ENCODE results near the gene SORCS2.

Gene SORCS2

DNA sequence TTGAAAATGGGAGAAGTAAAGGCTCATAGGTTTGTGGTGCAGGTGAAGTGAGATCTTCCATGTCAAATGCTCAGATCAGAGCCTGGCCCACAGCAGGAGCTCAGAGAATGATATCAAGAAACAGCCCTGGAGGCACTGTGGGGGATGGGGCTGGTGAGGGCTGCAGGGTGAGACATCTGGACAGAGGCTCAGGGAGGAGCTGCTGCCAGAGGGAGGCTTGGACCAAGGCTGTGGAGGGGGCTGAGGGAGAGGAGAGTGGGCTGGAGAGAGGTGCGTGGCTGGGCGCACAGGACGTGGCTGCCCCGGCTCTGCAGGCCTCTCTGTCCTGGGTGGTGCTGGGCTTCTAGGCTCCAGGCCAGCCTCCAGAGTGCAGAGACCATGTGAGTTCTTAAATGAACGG lies 5.6 kb downstream of the SORCS2 start:
- TF ChIP-seq, protein P1, sequence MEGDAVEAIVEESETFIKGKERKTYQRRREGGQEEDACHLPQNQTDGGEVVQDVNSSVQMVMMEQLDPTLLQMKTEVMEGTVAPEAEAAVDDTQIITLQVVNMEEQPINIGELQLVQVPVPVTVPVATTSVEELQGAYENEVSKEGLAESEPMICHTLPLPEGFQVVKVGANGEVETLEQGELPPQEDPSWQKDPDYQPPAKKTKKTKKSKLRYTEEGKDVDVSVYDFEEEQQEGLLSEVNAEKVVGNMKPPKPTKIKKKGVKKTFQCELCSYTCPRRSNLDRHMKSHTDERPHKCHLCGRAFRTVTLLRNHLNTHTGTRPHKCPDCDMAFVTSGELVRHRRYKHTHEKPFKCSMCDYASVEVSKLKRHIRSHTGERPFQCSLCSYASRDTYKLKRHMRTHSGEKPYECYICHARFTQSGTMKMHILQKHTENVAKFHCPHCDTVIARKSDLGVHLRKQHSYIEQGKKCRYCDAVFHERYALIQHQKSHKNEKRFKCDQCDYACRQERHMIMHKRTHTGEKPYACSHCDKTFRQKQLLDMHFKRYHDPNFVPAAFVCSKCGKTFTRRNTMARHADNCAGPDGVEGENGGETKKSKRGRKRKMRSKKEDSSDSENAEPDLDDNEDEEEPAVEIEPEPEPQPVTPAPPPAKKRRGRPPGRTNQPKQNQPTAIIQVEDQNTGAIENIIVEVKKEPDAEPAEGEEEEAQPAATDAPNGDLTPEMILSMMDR (IDR thresholded peaks at IDR 0.05; ENCODE audit: extremely low read depth, insufficient read depth, missing control alignments) = no peak
- in situ Hi-C loops (cut with MboI; ENCODE audit: low pct_unique_long_range_greater_than_20kb, low sequenced_read_pairs, unreplicated experiment) = loop anchor here (10.0 kb wide), 1 partner anchor 137 kb away; no protein-coding TSS in a partner anchor
- no peak for DNase-seq (ENCODE audit: low spot score)

DNA sequence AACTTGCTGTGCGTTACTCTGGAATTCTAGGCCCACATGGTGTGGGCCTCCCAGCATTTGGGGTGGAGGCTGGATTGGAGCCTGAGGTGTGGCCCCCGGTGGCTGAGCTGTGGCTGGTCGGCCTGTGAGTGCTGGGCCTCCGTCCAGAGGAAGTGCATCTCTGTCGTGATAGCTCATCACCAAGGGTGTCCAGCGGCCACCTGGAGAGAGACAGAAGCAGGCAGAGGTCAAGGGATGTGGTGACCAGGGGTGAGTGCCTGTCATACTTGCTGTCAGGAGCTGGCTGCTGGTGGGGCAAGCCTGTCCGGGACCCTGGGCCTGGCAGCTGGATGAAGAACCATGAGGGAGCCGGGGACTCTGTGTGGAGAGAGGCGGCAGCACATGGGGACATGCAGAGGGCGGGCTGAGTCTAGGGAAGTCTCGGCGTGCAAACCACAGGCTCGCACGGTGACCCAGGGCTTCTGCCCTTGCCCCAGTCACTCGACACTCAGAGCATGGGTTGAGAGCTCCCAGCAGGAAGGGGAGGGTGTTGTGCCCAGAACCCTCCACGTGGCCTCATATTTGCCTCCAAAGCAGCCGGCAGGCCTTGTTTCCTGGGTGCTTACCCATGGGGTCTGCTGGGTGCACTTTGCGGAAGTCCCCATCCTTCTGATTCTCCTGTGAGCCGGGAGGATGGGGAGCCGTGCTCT lies 6.2 kb downstream of the SORCS2 start:
- in situ Hi-C loops (cut with MboI; ENCODE audit: low pct_unique_long_range_greater_than_20kb, low sequenced_read_pairs, unreplicated experiment) = loop anchor here (10.0 kb wide), 1 partner anchor 136 kb away; no protein-coding TSS in a partner anchor

DNA sequence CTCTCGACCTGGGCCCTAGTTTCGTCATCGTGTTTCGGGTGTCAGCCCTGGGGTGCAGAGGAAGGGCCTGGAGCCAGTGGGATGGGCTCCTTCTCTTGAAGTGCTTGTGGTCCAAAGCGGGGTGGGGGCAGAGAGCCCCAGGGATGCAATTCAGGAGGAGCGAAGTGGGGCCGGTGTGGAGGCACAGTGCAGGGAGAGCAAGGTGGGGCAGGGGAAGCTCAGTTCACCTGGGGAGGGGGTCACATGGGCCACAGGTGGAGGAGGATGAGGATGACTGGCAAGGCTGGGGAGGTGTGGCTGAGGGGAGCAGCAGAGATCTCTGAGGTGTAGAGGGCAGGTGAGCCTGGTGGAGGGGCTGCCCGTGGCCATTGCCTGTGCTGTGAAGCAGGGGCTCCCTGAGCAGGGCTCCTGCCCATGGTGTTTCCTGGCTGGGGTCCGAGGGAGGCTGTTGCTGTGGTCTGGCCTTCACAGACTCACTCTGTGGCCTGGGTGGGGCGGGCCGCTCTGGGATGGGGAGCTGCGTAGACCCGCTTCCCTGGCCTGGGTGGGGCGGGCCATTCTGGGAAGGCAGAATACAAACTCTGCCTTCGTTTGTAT lies 6.9 kb downstream of the SORCS2 start:
- DNase-seq (ENCODE audit: low spot score) = no peak
- TF ChIP-seq, protein P1 (IDR thresholded peaks at IDR 0.05; ENCODE audit: extremely low read depth, insufficient read depth, missing control alignments) = no peak
- in situ Hi-C loops (cut with MboI; ENCODE audit: low pct_unique_long_range_greater_than_20kb, low sequenced_read_pairs, unreplicated experiment) = loop anchor here (10.0 kb wide), 1 partner anchor 136 kb away; no protein-coding TSS in a partner anchor

More for the DNA sequence above, 6.2 kb downstream of the SORCS2 start:
- TF ChIP-seq, protein P1 (IDR thresholded peaks at IDR 0.05; ENCODE audit: extremely low read depth, insufficient read depth, missing control alignments) = no peak
- no peak for DNase-seq (ENCODE audit: low spot score)

DNA sequence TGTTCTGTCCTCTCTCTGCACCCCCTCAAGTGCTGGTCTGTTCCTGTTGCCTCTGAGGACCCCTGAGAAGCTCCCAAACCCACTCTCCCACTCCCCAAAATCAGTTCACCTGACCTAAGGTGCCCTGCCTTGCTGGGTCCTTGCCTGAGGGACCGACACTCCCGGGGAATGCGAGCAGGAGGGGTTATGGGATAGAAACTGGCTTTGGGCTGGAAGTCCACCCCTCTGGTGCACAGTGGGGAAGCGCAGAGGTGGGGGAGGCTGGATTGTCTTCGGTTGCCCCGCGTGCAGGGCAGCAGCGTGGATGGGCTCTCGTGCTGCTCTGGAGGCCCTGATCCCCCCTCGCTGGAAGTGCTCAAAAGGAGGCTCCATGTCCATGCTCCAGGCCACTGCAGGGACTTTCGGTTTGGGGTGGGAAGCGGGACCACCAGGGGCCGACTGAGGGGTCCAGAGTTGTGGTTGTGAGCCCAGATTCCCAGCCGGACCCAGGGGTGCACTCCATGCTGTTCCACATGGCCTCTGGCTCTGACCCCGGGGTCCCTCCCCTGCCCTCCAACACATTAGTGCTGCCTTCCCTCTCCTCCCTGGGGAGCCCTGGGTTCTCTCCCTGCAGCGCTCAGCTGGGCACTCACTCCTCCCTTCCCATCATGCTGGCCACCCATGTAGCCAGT lies 7.6 kb downstream of the SORCS2 start:
- no peak for DNase-seq (ENCODE audit: low spot score)
- TF ChIP-seq, protein P1 (IDR thresholded peaks at IDR 0.05; ENCODE audit: extremely low read depth, insufficient read depth, missing control alignments) = no peak
- in situ Hi-C loops (cut with MboI; ENCODE audit: low pct_unique_long_range_greater_than_20kb, low sequenced_read_pairs, unreplicated experiment) = loop anchor here (10.0 to 25.0 kb wide), 2 partner anchors 135 to 512 kb away; no protein-coding TSS in a partner anchor

DNA sequence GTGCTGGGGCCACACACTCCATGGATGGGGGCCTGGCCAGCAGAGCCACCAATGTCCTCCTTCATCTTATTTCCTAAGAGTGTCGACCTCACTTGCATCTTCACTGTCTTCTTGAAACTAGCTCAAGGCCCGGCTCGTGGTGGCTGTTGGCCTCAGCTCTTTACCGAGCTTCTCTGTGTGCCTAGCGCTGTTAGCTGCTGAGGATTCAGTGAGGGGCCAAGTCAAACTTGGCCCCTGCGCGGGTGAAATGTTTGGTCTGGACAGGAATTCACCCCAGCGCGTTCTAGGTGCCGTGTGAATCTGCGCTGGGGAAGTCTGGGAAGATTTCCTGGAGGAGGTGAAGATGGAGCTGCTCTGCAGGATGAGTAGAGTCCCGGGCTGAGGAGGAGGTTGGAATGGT lies 8.5 kb downstream of the SORCS2 start:
- TF ChIP-seq, protein P1 (IDR thresholded peaks at IDR 0.05; ENCODE audit: extremely low read depth, insufficient read depth, missing control alignments) = no peak
- in situ Hi-C loops (cut with MboI; ENCODE audit: low pct_unique_long_range_greater_than_20kb, low sequenced_read_pairs, unreplicated experiment) = loop anchor here (25.0 kb wide), 1 partner anchor 512 kb away; no protein-coding TSS in a partner anchor
- no peak for DNase-seq (ENCODE audit: low spot score)
